GM19372 (cell line): Measurements from ENCODE around the gene XPNPEP1.

Experiments
- ATAC-seq: cut with Tn5 transposase; IDR thresholded peaks from one replicate; pipeline ENCODE4 v1.9.1; 2021; ENCODE audit warnings: mild to moderate bottlenecking, low read depth, moderate library complexity; ENCODE audit not compliant: unreplicated experiment

XPNPEP1 gene

DNA sequence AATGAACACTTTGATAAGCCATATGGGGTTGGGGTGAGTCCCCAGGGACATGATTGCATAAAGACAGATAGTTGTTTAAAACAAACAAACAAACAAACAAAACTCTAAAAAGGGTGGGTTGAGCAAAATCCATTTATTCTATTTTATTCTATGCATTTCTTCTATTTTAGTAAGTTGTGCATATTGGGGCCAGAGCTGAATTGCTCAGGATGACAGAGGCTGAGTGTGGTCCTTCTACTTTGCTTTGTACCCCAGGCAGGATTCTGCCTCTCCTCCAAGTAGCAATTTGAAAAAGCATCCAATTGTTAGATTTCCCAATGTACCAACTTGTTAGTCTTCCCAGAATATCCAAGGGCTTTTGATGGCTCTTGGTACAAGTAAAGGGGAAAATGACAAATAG is 29.2 kb upstream of the XPNPEP1 start:
- no peak for ATAC-seq

DNA sequence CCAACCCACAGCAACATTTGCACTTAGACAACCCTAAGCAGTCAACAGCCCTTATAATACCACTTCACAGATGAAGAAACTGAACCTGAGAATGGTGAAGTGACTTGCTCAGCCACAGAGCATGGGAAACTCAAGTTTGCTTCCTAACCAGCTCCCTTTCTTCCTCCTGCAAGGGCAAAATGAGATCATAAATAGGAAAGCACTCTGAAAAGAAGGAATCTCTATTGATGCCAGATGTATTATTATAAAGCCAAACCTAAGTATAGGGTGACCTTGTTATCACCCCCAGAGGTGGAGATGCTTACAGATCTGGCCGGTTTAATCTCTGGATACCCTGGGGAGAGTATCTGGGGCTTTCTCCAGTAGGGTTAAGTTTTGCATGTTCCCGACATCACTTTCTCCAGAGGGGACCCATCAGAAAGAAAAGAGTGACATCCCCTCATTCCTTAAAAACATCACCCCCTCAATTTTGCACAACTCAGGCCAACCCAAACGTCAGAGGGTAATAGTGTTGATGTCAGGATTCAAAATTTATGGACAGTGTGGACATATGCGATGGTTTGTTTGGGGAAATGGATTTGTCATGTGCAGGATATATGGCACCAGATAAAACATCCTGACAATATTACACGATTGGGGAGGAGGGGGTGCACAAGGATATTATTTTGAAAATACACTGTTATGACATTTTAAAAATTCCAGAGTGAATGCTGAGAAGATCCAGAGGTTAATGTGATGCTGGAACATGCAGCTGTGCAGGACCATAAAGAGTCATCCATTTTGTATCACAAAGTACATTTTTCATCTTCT is 24.0 kb upstream of the XPNPEP1 start:
- ATAC-seq = no peak

GRCh38 chr10:109946680-109947079 is 23.4 kb upstream of the XPNPEP1 start:
- ATAC-seq = no peak

- no peak for ATAC-seq
Measured at GRCh38 chr10:109945473-109946177, 22.3 kb upstream of the XPNPEP1 start.

DNA sequence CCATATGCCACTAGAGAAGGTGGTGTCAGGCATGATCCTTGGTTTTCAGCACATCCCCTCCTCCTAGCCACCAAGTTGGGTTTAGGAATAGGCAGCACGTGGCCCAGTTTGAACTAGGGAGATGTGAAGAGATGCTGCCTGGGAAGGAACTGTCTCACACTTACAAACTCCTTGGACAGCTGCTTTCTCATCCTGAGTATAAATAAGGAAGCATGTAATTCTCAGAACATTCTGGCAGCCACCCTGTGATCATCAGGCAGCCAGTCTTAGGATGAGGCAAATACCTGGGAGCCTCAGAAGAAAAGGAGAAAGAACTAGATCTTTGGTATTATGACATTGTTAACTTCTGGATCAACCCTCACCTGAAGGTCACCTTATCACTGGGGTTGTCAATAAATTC is 21.3 kb upstream of the XPNPEP1 start:
- ATAC-seq = no peak

DNA sequence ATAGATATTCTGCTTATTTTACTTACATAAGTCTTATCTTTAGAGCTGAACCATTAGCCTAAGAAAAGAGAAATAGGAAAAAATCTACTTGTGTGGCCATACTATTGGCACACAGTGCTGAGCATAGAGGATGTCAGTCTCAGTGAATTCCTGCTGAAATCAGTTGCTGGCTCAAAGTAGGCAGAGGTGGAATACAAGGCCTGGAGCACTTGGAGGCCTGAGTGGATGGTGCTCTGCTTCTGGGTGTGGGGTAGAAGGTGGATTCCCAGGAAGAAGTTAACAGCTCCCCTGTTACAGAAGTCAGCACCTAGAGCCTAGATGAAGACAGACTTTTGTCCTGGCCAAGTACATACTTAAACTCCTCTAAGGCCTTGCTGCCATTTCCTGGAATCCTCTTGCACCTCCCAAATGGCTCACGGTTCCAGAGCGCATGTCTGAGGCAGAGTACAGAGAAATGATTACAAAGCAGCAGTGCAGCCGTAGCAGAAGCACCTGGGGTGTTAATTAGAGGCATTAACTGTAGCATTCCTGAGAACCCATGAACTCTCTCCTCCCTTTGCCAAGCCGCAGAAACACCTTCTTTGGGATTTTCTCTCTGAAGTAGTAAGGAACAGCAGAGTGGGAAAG is 18.0 kb upstream of the XPNPEP1 start:
- no peak for ATAC-seq

DNA sequence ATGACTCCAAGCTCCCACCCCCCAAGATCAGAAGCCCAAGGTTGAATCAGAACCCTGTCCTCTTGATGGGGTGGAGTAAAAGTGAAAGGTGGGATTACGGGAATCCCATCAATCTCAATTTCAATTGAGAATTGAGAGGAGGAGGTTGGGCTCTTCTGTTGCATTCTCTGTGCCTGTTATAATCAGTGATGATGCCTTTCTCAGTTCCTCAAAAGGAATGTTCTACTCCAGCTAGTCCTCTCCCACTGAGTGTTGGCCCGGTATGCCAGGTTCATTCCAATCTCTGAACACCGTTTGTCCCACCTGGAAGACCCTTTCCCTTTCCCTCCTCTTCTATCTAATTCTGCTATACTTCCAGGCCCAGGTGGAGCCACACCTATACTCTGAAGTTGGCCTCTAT is 17.2 kb upstream of the XPNPEP1 start:
- no peak for ATAC-seq

DNA sequence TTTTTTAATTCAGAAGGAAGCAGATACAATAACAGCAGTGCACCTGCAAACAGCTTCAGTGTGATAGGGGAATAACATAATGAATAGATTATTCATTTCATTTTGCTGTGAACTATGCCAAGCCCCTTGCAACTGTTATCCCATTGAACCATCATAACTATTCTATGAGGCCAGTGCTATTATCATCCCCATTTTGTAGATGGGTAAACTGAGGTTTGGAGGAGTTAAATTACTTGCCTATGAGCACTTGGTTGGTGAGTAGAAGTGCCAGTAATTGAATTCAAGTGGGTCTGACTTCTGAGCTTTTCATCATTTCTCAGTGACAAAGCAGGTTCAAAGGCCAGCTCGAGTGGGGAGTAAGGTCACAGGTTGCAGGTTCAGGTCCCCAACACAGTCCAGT is 16.8 kb upstream of the XPNPEP1 start:
- no peak for ATAC-seq

DNA sequence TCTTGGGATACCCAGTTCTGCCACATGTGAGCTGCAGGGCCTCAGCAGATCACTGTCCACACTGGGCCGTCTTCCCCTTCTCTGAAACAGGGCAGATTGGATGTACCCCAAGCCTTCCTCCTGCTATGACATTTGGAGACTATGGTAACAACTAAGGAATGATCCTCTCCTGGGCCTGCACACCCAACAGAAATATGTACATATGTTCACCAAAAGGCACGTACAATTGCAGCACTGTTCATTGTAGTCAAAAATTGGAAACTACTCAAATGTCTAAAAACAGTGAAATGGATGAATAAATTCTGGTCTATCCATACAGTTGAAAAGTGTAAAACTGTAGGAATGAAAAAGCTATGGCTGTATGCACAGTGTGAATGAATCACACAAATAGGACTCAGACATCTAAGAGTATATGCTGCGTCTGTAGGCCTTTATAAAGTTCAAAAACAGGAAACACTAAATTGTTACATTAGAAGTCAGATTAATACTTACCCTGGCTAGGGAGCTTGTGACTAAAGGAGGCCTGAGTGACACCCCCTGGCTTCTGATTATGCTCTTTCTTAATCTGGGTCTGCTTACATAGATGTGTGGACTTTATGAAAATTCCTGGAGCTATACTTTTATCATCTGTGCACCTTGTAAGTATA is 16.1 kb upstream of the XPNPEP1 start:
- no peak for ATAC-seq

DNA sequence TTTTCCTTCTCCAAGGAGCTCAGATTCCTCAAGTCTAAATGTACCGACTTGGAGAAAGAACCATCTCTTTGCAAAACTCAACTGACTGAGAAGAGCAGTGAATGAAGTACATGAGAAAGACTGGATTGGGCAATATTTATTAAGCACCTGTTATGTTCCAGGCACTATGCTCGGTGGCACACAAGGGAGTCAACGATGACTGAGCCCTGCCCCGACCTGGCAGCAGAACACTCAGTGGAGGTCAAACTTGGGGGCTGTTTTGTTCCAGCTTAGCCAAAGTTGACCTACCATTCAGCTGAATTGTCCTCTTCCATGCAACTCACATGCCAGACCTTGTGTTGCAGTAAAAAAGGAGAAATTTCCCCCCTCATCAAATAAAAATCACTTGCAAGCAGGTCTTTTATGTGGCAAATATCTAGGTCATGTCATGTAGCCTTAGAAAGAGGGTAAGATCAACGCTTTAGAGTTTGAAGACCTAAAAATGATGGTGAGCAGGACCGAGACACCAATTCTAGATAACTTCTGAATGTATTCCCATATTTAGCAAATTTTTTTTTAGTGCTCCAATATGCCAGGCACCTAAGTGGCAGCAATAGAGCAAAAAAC is 14.3 kb upstream of the XPNPEP1 start:
- ATAC-seq = no peak

- no peak for ATAC-seq
Measured at GRCh38 chr10:109934958-109935793, 11.9 kb upstream of the XPNPEP1 start.

DNA sequence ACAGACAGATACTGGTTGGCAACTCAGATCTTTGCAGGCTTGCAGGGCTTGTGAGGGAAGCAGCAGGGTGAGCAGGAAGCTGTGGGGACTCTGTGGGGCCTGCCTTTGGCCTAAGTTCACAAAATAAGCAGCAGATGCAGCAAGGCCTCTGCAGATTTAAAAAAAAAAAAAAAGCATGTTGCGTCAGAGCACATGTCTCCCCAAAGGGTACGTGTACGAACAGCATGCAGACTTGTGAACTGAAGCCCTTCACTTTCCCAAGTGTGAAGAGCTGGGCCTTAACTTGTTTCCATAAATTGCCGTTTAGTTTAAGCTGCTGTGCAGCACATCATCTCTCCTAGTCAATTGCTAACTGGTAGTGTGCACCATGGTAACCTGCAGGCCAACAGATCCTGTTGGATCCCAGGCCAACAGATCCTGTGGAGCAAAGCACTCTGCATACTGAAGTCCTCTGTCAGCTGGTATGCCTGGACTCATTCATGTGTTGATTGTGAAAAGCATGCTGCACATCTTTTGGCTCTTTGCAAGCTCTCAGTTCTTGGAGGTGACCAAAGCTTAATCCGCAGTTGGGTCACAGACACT is 10.8 kb upstream of the XPNPEP1 start:
- no peak for ATAC-seq

DNA sequence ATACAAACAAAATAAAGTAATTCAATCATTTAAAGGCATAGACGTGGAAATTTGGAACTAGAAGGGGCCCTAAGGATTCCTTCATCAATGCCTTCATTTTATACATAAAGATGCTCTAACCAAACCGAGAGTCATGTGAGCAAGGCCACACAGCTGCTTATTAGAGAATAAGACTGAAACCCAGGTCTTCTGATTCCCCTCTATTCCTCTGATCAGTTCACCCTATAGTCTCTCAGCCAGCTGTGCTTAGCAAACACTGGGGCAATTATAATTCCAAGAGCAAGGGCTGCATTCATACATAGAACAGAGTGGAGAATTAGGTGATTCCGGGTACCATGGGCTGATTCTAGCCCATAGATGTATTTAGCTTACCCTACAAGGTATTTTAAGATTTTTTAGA is 9.7 kb upstream of the XPNPEP1 start:
- no peak for ATAC-seq

DNA sequence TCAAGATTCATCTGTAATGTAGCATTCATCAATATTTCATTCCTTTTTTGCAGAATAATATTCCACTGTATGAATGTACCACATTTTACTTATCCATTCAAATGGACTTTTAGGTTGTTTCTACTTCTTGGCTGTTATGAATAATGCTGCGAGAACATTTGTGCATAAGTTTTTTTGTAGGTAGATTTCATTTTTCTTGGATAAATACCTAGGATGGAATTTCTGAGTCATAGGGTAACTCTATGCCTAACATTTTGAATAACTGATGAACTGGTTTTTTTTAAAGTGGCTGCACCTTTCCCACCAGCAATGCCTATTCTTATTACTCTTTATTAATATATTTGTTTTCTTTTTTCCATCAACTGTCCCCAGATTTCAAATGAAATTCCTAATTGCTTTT is 9.1 kb upstream of the XPNPEP1 start:
- no peak for ATAC-seq

GRCh38 chr10:109931163-109931562 is 7.9 kb upstream of the XPNPEP1 start:
- ATAC-seq = no peak

DNA sequence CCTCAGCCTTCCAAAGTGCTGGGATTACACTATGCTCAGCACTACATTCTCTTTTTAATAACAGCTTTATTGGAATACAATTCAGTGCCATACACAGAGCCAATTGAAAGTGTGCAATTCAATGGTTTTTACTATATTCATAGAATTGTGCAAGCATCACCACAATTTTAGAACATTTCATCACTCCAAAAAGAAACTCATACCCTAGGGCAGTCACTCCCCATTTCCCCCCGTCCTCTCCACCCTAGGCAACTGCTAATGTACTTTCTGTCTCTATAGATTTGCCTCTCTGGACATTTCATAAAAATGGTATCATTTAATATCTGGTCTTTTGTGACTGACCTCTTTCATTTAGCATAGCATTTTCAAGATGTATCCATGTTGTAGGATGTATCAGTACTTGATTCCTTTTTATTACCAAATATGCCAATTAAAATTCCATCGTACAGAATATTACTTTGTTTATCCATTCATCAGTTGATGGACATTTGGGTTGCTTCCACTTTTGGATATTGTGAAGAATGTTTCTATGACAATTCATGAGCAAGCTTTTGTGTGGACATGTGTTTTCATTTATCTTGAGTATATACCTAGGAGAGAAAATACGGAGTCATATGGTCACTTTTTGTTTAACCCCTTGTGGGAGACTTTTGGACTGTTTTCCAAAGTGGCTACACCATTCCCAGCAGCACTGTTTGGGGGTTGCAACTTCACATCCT is 6.3 kb upstream of the XPNPEP1 start:
- ATAC-seq = no peak

DNA sequence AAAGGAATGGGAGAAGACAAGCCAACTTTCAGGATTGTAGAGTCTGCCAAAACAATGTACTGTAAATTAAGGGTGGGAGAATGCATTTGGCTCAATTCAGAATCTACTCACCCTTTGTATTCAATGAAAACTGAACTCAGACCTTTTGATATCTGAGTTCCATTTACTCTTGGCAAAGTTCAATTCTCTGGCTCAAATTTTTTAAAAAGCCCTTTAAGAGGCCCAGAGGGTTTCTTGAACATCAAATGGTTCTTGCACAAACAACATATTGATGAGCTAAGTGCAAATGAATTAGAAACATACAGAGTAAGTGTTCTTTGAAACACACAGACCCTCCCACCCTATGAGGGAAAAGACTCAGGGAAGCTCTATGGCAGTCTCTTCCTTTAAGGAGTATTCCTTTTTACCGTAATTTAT is 5.2 kb upstream of the XPNPEP1 start:
- ATAC-seq = no peak

DNA sequence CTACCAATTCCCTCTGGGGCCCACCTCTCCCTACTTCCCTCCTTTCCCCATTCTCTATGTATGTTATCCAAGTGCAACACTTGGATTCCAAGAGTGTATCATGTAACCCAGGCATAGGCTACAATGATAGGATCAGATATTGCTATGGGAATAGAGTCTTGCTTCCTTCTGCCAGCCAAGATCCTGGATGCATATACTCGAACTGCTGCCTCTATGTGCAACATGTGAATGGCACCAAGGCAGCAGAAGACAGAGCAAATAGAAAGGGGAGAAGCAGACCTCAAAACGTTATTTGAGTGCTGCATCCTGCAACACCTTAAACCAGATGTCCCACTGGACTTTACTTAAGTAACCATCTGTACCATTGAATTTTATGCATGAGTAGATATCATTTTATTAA is 3.5 kb upstream of the XPNPEP1 start:
- no peak for ATAC-seq
